Measurements from ENCODE around the gene NACC1.

DNA sequence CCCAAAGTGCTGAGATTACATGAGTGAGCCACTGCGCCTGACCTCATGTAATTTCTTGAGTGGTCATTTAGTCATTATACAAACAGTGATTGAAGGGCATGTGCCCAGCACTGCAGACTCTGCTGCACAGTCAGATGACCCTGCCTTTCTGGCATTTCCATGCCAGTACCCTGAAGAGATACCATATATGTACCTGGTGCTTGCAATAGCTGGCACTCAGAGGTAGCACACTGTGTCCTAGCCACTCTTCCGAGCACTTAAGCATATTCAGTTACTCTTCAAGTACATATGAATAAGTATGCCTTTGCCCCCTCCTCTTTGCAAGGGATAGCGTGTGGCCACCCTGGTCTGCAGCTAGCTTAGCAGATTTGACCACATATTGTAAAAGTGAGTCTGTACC is 16.6 kb downstream of the NACC1 start:
- TF ChIP-seq, protein P1, sequence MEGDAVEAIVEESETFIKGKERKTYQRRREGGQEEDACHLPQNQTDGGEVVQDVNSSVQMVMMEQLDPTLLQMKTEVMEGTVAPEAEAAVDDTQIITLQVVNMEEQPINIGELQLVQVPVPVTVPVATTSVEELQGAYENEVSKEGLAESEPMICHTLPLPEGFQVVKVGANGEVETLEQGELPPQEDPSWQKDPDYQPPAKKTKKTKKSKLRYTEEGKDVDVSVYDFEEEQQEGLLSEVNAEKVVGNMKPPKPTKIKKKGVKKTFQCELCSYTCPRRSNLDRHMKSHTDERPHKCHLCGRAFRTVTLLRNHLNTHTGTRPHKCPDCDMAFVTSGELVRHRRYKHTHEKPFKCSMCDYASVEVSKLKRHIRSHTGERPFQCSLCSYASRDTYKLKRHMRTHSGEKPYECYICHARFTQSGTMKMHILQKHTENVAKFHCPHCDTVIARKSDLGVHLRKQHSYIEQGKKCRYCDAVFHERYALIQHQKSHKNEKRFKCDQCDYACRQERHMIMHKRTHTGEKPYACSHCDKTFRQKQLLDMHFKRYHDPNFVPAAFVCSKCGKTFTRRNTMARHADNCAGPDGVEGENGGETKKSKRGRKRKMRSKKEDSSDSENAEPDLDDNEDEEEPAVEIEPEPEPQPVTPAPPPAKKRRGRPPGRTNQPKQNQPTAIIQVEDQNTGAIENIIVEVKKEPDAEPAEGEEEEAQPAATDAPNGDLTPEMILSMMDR (conservative IDR thresholded peaks at IDR 0.05), result no peak
- no peak for TF ChIP-seq EZH2 (IDR thresholded peaks at IDR 0.05; ENCODE audit: low read depth)
